ENCODE measurements around the gene E2F2. TPM values are rescaled to one million over a fixed set of nuclear protein-coding genes. Genes with fewer than 3 reads are reported as not detected.

Gene E2F2
- total and polyA plus RNA-seq, 2 of the 4 experiments (the other 2 are of a cell fraction) = 0.36 to 0.51 TPM

DNA sequence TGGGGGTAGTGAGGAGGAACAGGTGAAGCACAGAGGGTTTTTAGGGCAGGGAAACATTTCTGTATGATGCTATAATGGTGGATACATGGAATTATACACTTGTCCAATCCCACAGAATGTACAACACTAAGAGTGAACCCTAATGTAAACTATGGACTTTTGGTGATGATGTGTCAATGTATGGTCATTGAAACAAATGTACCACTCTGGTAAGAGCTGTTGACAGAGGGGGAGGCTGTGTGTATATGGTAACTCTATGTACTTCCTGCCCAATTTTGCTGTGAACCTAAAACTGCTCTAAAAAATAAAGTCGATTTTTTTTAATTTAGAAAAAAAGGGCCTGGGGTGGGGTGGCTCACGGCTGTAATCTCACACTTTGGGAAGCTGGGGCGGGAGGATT lies 70.0 kb downstream of the E2F2 start:
- ChIA-PET CTCF (no interaction called here), POLR2A (ENCODE audit: unreplicated experiment) (no interaction called here)
- in situ Hi-C loops (cut with MboI; ENCODE audit: low sequenced_read_pairs) (no loop called here), dilution Hi-C loops (cut with HindIII; ENCODE audit: low sequenced_read_pairs, unreplicated experiment) (no loop called here), intact Hi-C loops (cut with micrococcal nuclease) (no loop called here)
- BruUV-seq (replicated peaks) = no TSS peak
- Histone ChIP-seq H3K79me1 (ENCODE audit: low read depth in 1 of 2, low read length in 2 of 2) (peaks cover 3 to 40% of the 10 kb centered on the region in 2 experiments), H3K4me3 (ENCODE audit: insufficient read depth, low read depth, low read length) (no peak overlapping the region), H3K14ac (replicated peaks; ENCODE audit: low read depth, low read length) (no peak overlapping the region), H4K20me1 (ENCODE audit: insufficient read depth, low read length) (peaks cover 12% of the 10 kb centered on the region; the same call in 1 of the 2 replicates), H4K8ac (ENCODE audit: low read depth in 2 of 2, low read length in 2 of 2) (no peak overlapping the region), H4K91ac (ENCODE audit: insufficient read depth, low read depth, low read length) (no peak overlapping the region), H3K4me2 (ENCODE audit: low read depth, low read length) (no peak overlapping the region), H3K23ac (ENCODE audit: low read depth, low read length) (no peak overlapping the region), H2BK20ac (ENCODE audit: low read depth, low read length) (no peak overlapping the region), H3K18ac (ENCODE audit: low read depth, low read length) (no peak overlapping the region), H2AFZ (replicated peaks; ENCODE audit: low read length, poor library complexity) (no peak overlapping the region), H3K9ac (ENCODE audit: low read depth, low read length) (no peak overlapping the region), H3K4ac (ENCODE audit: low read depth, low read length) (no peak overlapping the region), H2BK5ac (ENCODE audit: low read depth, low read length, poor library complexity, severe bottlenecking) (no peak overlapping the region), H2BK15ac (ENCODE audit: low read depth, low read length) (no peak overlapping the region), H3K4me1 (ENCODE audit: control insufficient read depth, insufficient read depth, low read length) (no peaks in the 10 kb centered on the region), H3K9me1 (ENCODE audit: insufficient read depth, low read length) (peaks cover 7% of the 10 kb centered on the region), H3K9me3 (ENCODE audit: control insufficient read depth, insufficient read depth, low read length) (no peaks in the 10 kb centered on the region), H2AK9ac (replicated peaks; ENCODE audit: low read depth, low read length, poor library complexity) (no peak overlapping the region), H2AK5ac (ENCODE audit: low read depth, low read length) (no peak overlapping the region), H3K56ac (ENCODE audit: extremely low read depth, insufficient read depth, low read length) (no peak overlapping the region), H4K5ac (ENCODE audit: low read depth, low read length) (no peak overlapping the region), H2BK120ac (ENCODE audit: low read depth, low read length) (no peak overlapping the region), H3K36me3 (ENCODE audit: control insufficient read depth, insufficient read depth, low read length) (no peaks in the 10 kb centered on the region; the same call in 1 of the 2 replicates), H3K27ac (ENCODE audit: insufficient read depth, low read length) (no peak overlapping the region), H3K27me3 (ENCODE audit: control insufficient read depth, insufficient read depth, low read length) (no peaks in the 10 kb centered on the region)
- DNase-seq = no peak
- TF ChIP-seq, protein P1, sequence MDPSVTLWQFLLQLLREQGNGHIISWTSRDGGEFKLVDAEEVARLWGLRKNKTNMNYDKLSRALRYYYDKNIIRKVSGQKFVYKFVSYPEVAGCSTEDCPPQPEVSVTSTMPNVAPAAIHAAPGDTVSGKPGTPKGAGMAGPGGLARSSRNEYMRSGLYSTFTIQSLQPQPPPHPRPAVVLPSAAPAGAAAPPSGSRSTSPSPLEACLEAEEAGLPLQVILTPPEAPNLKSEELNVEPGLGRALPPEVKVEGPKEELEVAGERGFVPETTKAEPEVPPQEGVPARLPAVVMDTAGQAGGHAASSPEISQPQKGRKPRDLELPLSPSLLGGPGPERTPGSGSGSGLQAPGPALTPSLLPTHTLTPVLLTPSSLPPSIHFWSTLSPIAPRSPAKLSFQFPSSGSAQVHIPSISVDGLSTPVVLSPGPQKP (IDR thresholded peaks at IDR 0.05; ENCODE audit: borderline replicate concordance, low read depth, low read length) = no peak
- TF ChIP-seq CHD1 (IDR thresholded peaks at IDR 0.05; ENCODE audit: low read depth, low read length) (no peak), RFX5 (IDR thresholded peaks at IDR 0.05; ENCODE audit: low read depth, low read length) (no peak), CEBPB (IDR thresholded peaks at IDR 0.05; ENCODE audit: low read depth, low read length) (no peak), RAD21 (IDR thresholded peaks at IDR 0.05; ENCODE audit: low read length) (no peak), BHLHE40 (IDR thresholded peaks at IDR 0.05; ENCODE audit: low read depth, low read length) (no peak), MAFK (IDR thresholded peaks at IDR 0.05; ENCODE audit: low read depth, low read length) (no peak), NFE2L2 (IDR thresholded peaks at IDR 0.05; ENCODE audit: low read depth, low read length) (no peak), MXI1 (IDR thresholded peaks at IDR 0.05; ENCODE audit: borderline replicate concordance, low read depth, low read length) (no peak), SMC3 (IDR thresholded peaks at IDR 0.05; ENCODE audit: low read depth, low read length) (no peak), FOS (IDR thresholded peaks at IDR 0.05; ENCODE audit: low read depth, low read length) (no peak), POLR2A (IDR thresholded peaks at IDR 0.05; ENCODE audit: low read depth, low read length) (no peak), MAZ (IDR thresholded peaks at IDR 0.05; ENCODE audit: borderline replicate concordance, low read depth, low read length) (no peak), RCOR1 (IDR thresholded peaks at IDR 0.05; ENCODE audit: insufficient replicate concordance, low read length) (no peak)
- TF ChIP-seq, protein P2, sequence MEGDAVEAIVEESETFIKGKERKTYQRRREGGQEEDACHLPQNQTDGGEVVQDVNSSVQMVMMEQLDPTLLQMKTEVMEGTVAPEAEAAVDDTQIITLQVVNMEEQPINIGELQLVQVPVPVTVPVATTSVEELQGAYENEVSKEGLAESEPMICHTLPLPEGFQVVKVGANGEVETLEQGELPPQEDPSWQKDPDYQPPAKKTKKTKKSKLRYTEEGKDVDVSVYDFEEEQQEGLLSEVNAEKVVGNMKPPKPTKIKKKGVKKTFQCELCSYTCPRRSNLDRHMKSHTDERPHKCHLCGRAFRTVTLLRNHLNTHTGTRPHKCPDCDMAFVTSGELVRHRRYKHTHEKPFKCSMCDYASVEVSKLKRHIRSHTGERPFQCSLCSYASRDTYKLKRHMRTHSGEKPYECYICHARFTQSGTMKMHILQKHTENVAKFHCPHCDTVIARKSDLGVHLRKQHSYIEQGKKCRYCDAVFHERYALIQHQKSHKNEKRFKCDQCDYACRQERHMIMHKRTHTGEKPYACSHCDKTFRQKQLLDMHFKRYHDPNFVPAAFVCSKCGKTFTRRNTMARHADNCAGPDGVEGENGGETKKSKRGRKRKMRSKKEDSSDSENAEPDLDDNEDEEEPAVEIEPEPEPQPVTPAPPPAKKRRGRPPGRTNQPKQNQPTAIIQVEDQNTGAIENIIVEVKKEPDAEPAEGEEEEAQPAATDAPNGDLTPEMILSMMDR (conservative IDR thresholded peaks at IDR 0.05; ENCODE audit: low read depth, low read length) = no peak
- no CpG with 5 or more reads among the region's 3 CpGs for WGBS, 2 experiments (ENCODE audit: extremely low coverage in 2 of 2, insufficient read length in 1 of 2)
- ATAC-seq (ENCODE audit: low read depth) = no peak

Measured in IMR-90 (cell line).